B cell (primary cell): ENCODE data around the gene EIF2AK2. TPM values are rescaled to one million over a fixed set of nuclear protein-coding genes. Genes with fewer than 3 reads are reported as not detected.

Source experiments
- ATAC-seq: fragments of 200-7000 bp; cut with Tn5 transposase; one replicate; pipeline ENCODE4 v1.10.0; 2021; ENCODE audit warnings: low read depth, mild to moderate bottlenecking, moderate number of reproducible peaks, moderate library complexity
- CTCF ChIA-PET: fragments of 350-600 bp; sonication (Branson Sonifier 250); formaldehyde crosslinking; loops from one replicate; lab custom pipeline; 2021; ENCODE audit warnings: antibody characterized with exemption, inconsistent platforms; lab: Charles Lee
- POLR2A ChIA-PET: fragments of 350-600 bp; sonication (Branson Sonifier 250); formaldehyde crosslinking; loops from one replicate; lab custom pipeline; 2021; ENCODE audit warnings: antibody characterized with exemption; lab: Charles Lee
- DNase-seq: peaks from one replicate; pipeline ENCODE4 v3.0.0; 2013
- H2AFZ ChIP-seq: 2 replicates; pipeline ENCODE4 v1.6.1; 2012; ENCODE audit warnings: mild to moderate bottlenecking, low read depth, low read length; ENCODE audit not compliant: insufficient read depth, poor library complexity, severe bottlenecking
- H3K27ac ChIP-seq, 2 donors: 1 replicate in 1 of 2; 2 replicates in 1 of 2; pipeline ENCODE4 v1.5.1; 2012 to 2013; ENCODE audit warnings: low read length in 2 of 2, mild to moderate bottlenecking in 2 of 2, moderate library complexity in 1 of 2
- H3K27me3 ChIP-seq, 4 experiments: fragments of 200-600 bp in 1 of 4; sonication (generic) in 1 of 4; replicated peaks in 1 of 4; 1 replicate in 2 of 4; 2 replicates in 2 of 4; pipeline versions ENCODE4 v1.6.1 to v1.7.0; 2013 to 2016; ENCODE audit warnings: low read length in 3 of 4, mild to moderate bottlenecking in 2 of 4, mixed read lengths in 1 of 4, moderate library complexity in 1 of 4; ENCODE audit not compliant: insufficient read depth in 4 of 4, control insufficient read depth in 3 of 4; ENCODE audit errors: control extremely low read depth in 1 of 4
- H3K36me3 ChIP-seq, 2 experiments: replicated peaks in 1 of 2; 1 replicate in 1 of 2; 2 replicates in 1 of 2; pipeline versions ENCODE4 v1.6.1 to v1.7.1; 2013; ENCODE audit warnings: low read length in 1 of 2; ENCODE audit not compliant: insufficient read depth in 2 of 2, control insufficient read depth in 1 of 2; ENCODE audit errors: control extremely low read depth in 1 of 2, extremely low read depth in 1 of 2
- H3K4me1 ChIP-seq, 2 donors: fragments of 200-600 bp in 1 of 2; sonication (generic) in 1 of 2; 1 replicate in 1 of 2; 2 replicates in 1 of 2; pipeline versions ENCODE4 v1.5.1 to v1.6.1; 2013 to 2017; ENCODE audit warnings: low read length in 2 of 2; ENCODE audit not compliant: control insufficient read depth in 2 of 2, insufficient read depth in 2 of 2
- H3K4me2 ChIP-seq: replicated peaks from 2 replicates; pipeline ENCODE3; 2012; ENCODE audit warnings: mild to moderate bottlenecking, low read depth, low read length; ENCODE audit not compliant: poor library complexity, severe bottlenecking
- H3K4me3 ChIP-seq, 5 experiments: fragments of 200-600 bp in 1 of 5; sonication (generic) in 1 of 5; 1 replicate in 3 of 5; 2 replicates in 2 of 5; pipeline versions ENCODE4 v1.5.1 to v1.7.0; 2011 to 2016; ENCODE audit warnings: low read length in 4 of 5, mild to moderate bottlenecking in 4 of 5, low read depth in 2 of 5, control low read depth in 1 of 5, moderate library complexity in 1 of 5; ENCODE audit not compliant: insufficient read depth in 1 of 5; ENCODE audit errors: control extremely low read depth in 1 of 5, extremely low read depth in 1 of 5
- H3K79me2 ChIP-seq: fragments of 200-600 bp; sonication (generic); one replicate; pipeline ENCODE4 v1.6.0; 2016; ENCODE audit warnings: low read length; ENCODE audit not compliant: control insufficient read depth, insufficient read depth
- H3K9ac ChIP-seq: fragments of 200-600 bp; sonication (generic); 2 replicates; pipeline ENCODE4 v1.6.1; 2017; ENCODE audit warnings: mild to moderate bottlenecking, low read length, moderate library complexity
- H3K9me3 ChIP-seq, 3 donors: one replicate each; pipeline versions ENCODE4 v1.6.1 to v1.7.1; 2013; ENCODE audit warnings: low read length in 2 of 3; ENCODE audit not compliant: control insufficient read depth in 2 of 3, insufficient read depth in 1 of 3; ENCODE audit errors: control extremely low read depth in 1 of 3
- H4K20me1 ChIP-seq: 2 replicates; pipeline ENCODE4 v1.6.0; 2012; ENCODE audit warnings: mild to moderate bottlenecking, low read length; ENCODE audit not compliant: insufficient read depth, control insufficient read depth, poor library complexity, severe bottlenecking
- H3K27ac Mint-ChIP-seq: one replicate; pipeline ENCODE4 v1.8.0; 2021; ENCODE audit warnings: mixed read lengths
- H3K27me3 Mint-ChIP-seq: one replicate; pipeline ENCODE4 v1.8.0; 2021; ENCODE audit warnings: mixed read lengths
- H3K4me1 Mint-ChIP-seq: one replicate; pipeline ENCODE4 v1.8.0; 2021; ENCODE audit warnings: mixed read lengths
- H3K4me3 Mint-ChIP-seq: one replicate; pipeline ENCODE4 v1.8.0; 2021; ENCODE audit warnings: mixed read lengths
- H3K9me3 Mint-ChIP-seq: one replicate; pipeline ENCODE4 v1.8.0; 2022; ENCODE audit warnings: mixed read lengths; ENCODE audit not compliant: insufficient read depth
- CTCF ChIP-seq: fragments of 200-600 bp; IDR thresholded peaks from one replicate; pipeline ENCODE4 v1.8.0; 2022; ENCODE audit warnings: antibody characterized with exemption, mild to moderate bottlenecking
- EZH2 ChIP-seq: IDR thresholded peaks from 2 replicates; pipeline ENCODE4 v1.6.1; 2012; ENCODE audit warnings: borderline replicate concordance, low read depth, mild to moderate bottlenecking, moderate library complexity, low read length; ENCODE audit not compliant: insufficient read depth, poor library complexity, severe bottlenecking
- WGBS: methylation state at CpG from one replicate; pipeline ENCODE4 v1.1.5; 2013; ENCODE audit warnings: missing lambda C conversion rate; ENCODE audit not compliant: insufficient coverage; 5-methylcytosine and 5-hydroxymethylcytosine counted together
- intact Hi-C: fragments of 100-400 bp; cut with micrococcal nuclease; formaldehyde crosslinking; loops from one replicate; pipeline ENCODE4 v1.10.0; 2022
- polyA plus RNA-seq: library from polyadenylated mRNA; depleted of rRNA; stranded (reverse); fragments of >200 nt; gene quantifications from 2 replicates; pipeline ENCODE4 v1.2.3, GENCODE V29; 2012
- total RNA-seq, 2 donors: library from RNA; stranded (reverse); fragments of 120-200 nt in 1 of 2; gene quantifications; 1 replicate in 1 of 2; 2 replicates in 1 of 2; pipeline versions ENCODE4 v1.2.3 to v1.2.4, GENCODE V29; 2013 to 2022

Gene EIF2AK2
- total and polyA plus RNA-seq, 2 donors (not counting 1 experiment from before 2014, with no cell fraction given), result 6.5 to 36.9 TPM

DNA sequence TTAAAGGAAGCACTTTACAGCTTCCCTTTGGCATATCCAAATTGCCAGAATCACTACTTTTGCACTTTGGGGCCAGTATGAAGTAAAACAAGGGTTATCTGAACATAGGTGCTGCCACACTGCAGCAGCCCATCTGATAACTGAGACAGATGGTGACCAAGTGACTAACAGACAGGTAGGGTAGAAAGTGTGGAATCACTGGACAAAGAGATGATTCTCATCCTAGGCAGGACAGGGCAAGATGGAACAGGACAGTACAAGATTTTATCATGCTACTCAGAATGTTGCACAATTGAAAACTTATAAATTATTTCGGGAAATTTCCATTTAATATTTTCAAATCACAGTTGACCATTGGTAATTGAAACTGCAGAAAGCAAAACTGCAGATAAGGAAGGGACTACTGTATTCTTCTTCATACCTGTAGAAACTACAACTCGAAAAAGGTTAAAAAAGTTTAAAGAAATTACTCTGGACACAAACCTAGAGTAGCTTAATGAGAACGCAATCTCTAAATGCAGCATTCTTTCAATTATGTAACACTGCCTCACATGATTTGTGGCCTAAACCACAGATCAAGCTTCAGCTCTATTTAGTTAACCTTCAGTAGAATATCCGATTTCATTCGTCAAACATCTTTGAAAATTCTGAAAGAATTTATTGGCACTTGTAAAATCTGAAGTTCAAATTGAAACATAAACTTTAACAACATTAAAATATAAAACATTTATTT, 104.0 kb downstream of the EIF2AK2 start:
- no peaks in the 10 kb centered on the region for H3K9me3 Mint-ChIP-seq
- ChIA-PET CTCF (interaction anchor here (1.5 kb wide), 1 partner anchor 12 kb away, joined by 3 read pairs; no protein-coding TSS in a partner anchor), POLR2A (no interaction called here)
- Histone ChIP-seq H3K79me2 (no peaks in the 10 kb centered on the region), H3K27me3 (no peaks in the 10 kb centered on the region), H3K9ac (no peak overlapping the region), H3K27ac (no peak overlapping the region), H3K4me3 (no peak overlapping the region), H2AFZ (no peak overlapping the region), H3K4me1 (no peaks in the 10 kb centered on the region), H3K9me3 (no peaks in the 10 kb centered on the region), H3K4me2 (no peak overlapping the region), H3K36me3 (peaks cover 27 to 76% of the 10 kb centered on the region in 2 experiments), H4K20me1 (no peaks in the 10 kb centered on the region)
- no peaks in the 10 kb centered on the region for H3K4me1 Mint-ChIP-seq
- intact Hi-C loops, result no loop called here
- H3K27ac Mint-ChIP-seq, result no peak overlapping the region
- DNase-seq (no peak), ATAC-seq (no peak)
- WGBS, result 100% methylated on average over 1 of the region's 5 CpGs
- H3K4me3 Mint-ChIP-seq, result no peak overlapping the region
- H3K27me3 Mint-ChIP-seq, result no peaks in the 10 kb centered on the region
- TF ChIP-seq EZH2, result no peak
- no peak for TF ChIP-seq CTCF

Other genes starting within 250 kb of the EIF2AK2 start
- 38.6 and 42.8 TPM in 2 replicates for gene STRN, start 190.4 kb downstream of the EIF2AK2 start, total RNA-seq
- gene STRN, start 190.4 kb downstream of the EIF2AK2 start, polyA plus RNA-seq, result 5.8 and 8.8 TPM in 2 replicates
- gene HEATR5B, start 72.6 kb downstream of the EIF2AK2 start, total RNA-seq, result 44.3 and 50.0 TPM in 2 replicates
- 33.0 and 54.8 TPM in 2 replicates for gene HEATR5B, start 72.6 kb downstream of the EIF2AK2 start, polyA plus RNA-seq
- 18.2 and 20.2 TPM in 2 replicates for gene GPATCH11, start 72.5 kb downstream of the EIF2AK2 start, total RNA-seq
- gene GPATCH11, start 72.5 kb downstream of the EIF2AK2 start, polyA plus RNA-seq, result 7.8 and 9.6 TPM in 2 replicates
- gene SULT6B1, start 31.7 kb upstream of the EIF2AK2 start, total RNA-seq, result not detected in 2 replicates
- gene SULT6B1, start 31.7 kb upstream of the EIF2AK2 start, polyA plus RNA-seq, result not detected in 2 replicates
- gene CEBPZOS, start 39.5 kb upstream of the EIF2AK2 start, total RNA-seq, result 36.7 and 38.0 TPM in 2 replicates
- 17.6 and 18.6 TPM in 2 replicates for gene CEBPZOS, start 39.5 kb upstream of the EIF2AK2 start, polyA plus RNA-seq
- gene CEBPZ, start 74.6 kb upstream of the EIF2AK2 start, total RNA-seq, result 43.9 and 56.5 TPM in 2 replicates
- gene CEBPZ, start 74.6 kb upstream of the EIF2AK2 start, polyA plus RNA-seq, result 5.3 and 12.6 TPM in 2 replicates
- 35.4 and 42.0 TPM in 2 replicates for gene NDUFAF7, start 74.7 kb upstream of the EIF2AK2 start, total RNA-seq
- 10.9 and 12.2 TPM in 2 replicates for gene NDUFAF7, start 74.7 kb upstream of the EIF2AK2 start, polyA plus RNA-seq
- 82.2 and 83.4 TPM in 2 replicates for gene PRKD3, start 167.9 kb upstream of the EIF2AK2 start, total RNA-seq
- gene PRKD3, start 167.9 kb upstream of the EIF2AK2 start, polyA plus RNA-seq, result 24.6 and 28.9 TPM in 2 replicates
- 2.1 and 2.6 TPM in 2 replicates for gene QPCT, start 187.7 kb upstream of the EIF2AK2 start, total RNA-seq
- gene QPCT, start 187.7 kb upstream of the EIF2AK2 start, polyA plus RNA-seq, result 0.48 and 0.87 TPM in 2 replicates